Activated naive CD4-positive, alpha-beta T cell treated with anti-CD3 and anti-CD28 coated beads, Interleukin-2, amount 50 U/mL, for 72 hours (primary cell): ENCODE measurements around the gene C19orf73. TPM values are rescaled to one million over a fixed set of nuclear protein-coding genes. Genes with fewer than 3 reads are reported as not detected.

Experiments
- ATAC-seq, 2 donors: fragments of 150-1000 bp; cut with Tn5 transposase; 2 replicates each; pipeline ENCODE4 v1.10.0; 2021; ENCODE audit warnings: mild to moderate bottlenecking in 2 of 2, moderate library complexity in 2 of 2
- DNase-seq, 2 donors: peaks; one replicate each; pipeline ENCODE4 v3.0.0; 2021 to 2022; ENCODE audit warnings: low spot score in 2 of 2
- H3K27ac Mint-ChIP-seq, 2 donors: one replicate each; pipeline ENCODE4 v1.8.0; 2022; ENCODE audit warnings: mild to moderate bottlenecking in 2 of 2, mixed read lengths in 2 of 2
- H3K36me3 Mint-ChIP-seq, 2 donors: one replicate each; pipeline ENCODE4 v1.8.0; 2022; ENCODE audit warnings: mixed read lengths in 2 of 2
- H3K9me3 Mint-ChIP-seq, 2 donors: one replicate each; pipeline ENCODE4 v1.8.0; 2022; ENCODE audit warnings: mixed read lengths in 2 of 2
- total RNA-seq, 2 donors: library from RNA; stranded (reverse); gene quantifications; one replicate each; pipeline ENCODE4 v1.2.3, GENCODE V29; 2022

Gene C19orf73
- total RNA-seq, 2 donors from 2014 or later, result 1.1 TPM

DNA sequence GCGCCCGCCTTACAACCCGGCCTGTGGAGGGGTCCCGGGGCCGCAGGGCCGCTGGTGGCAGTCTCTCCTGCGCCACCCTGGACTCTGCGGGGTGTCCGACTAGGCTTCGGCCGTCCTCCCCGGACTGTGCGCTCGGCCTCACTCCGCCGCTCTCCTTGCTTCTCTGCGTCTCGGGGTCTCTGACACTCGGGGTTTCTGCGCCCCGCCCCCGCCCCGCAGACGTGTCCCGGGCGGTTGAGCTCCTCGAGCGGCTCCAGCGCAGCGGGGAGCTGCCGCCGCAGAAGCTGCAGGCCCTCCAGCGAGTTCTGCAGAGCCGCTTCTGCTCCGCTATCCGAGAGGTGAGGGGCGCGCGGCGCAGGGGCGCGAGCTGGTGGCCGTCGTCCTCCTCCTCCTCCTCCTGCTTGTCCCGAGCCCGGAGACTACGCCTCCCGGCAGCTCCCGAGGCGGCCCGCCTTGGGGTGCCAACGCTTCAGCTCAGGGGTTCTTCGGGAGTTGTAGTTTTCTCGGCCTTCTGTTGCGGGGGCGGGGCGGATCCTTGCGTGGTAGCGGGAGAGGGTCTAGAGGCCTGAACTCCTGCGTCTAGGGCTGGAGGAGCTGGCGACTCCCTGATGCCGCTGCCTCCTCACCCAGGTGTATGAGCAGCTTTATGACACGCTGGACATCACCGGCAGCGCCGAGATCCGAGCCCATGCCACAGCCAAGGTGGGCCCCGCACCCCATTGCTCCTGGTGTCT, 4.1 kb downstream of the C19orf73 start:
- DNase-seq (peak in 1 of 2 donors; percentile 61), ATAC-seq (peak in 1 of 2 donors; percentile 2)
- no peaks in the 10 kb centered on the region for H3K9me3 Mint-ChIP-seq
- H3K36me3 Mint-ChIP-seq, result no peaks in the 10 kb centered on the region
- no peak overlapping the region for H3K27ac Mint-ChIP-seq

DNA sequence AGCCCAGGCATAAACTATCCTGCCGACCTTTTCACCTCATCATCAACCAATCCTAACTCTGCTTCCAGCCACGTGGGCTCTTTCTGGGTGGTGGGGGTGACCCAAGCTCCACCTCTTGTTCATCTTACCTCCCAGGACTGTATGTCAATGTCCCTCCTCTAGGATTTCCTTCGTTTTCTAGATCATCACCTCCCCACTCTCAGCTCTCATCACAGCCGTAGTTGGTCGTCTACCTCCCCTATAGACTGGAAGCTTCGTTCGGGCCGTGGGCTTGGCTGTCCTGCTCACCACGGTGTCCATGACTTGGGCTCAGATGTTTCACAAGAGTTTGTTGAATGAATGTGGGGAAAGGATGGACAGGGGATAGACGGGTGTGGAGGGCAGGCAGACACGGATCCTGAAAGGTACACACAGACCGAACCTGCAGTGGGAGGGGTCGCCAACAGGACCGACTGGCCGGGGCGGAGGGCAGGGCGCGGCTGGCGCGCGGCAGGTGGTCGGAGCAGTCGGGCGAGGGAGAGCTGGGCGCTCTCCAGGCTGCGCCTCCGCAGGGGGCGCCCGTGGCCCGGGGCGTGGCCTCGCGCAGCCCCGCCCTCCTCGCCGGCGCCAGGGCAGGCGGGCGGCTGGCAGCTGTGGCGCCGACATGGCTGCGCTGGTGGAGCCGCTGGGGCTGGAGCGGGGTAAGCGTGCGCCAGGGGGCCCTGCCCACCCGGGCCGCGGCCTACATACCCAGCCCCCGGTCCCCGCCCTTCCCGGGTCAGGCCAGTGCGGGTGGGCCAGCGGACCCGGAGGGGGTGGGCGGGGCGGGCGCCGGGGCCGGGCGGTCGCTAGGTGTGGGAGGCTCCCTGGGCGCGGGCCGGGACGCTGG, 4.9 kb downstream of the C19orf73 start, which contains the start of gene LIN7B:
Gene LIN7B (plus strand): TSS at position 609 of the 868 bp plus-strand sequence. CDS start 35 bp downstream, at position 644.
- H3K36me3 Mint-ChIP-seq, result peaks cover 0 to 3% of the 10 kb centered on the region in 2 donors
- ATAC-seq, result peak; percentile 72 to 76
- DNase-seq, result peak; percentile 86 to 88
- H3K27ac Mint-ChIP-seq, result peak within 1 kb of the TSS in 1 of 2 donors; percentile 25
- H3K9me3 Mint-ChIP-seq, result no peaks in the 10 kb centered on the region

DNA sequence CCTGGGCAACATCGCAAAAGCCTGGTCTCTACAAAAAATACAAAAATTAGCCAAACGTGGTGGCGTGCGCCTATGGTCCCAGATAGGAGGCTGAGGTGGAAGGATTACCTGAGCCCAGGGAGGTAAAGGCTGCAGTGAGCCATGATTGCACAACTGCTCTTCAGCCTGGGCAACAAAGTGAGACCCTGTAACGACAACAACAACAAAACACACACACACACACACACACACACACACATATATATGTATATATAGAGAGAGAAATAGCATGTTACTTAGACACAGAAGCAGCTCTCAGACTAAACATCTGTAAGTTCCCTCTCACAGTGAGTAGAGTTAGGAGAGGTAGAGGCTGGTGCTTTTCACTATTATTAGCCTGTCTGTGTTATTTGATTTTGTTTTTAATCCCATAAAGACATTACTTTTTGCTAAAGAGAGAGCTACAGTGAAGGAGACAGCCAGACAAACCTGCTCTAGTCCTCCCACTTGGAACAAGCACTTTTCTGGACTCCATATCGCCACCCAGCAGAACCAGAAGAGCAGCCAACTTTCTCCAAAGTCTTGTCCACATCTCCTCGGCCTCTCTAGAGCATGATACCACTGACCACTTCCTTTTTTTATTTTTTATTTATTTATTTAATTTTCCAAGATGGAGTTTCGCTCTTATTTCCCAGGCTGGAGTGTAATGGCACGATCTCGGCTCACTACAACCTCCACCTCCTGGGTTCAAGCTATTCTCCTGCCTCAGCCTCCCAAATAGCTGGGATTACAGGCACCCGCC, 7.5 kb downstream of the C19orf73 start:
- no peak for ATAC-seq
- no peak overlapping the region for H3K27ac Mint-ChIP-seq
- H3K36me3 Mint-ChIP-seq, result peaks cover 10 to 22% of the 10 kb centered on the region in 2 donors
- no peak for DNase-seq
- H3K9me3 Mint-ChIP-seq, result no peaks in the 10 kb centered on the region

DNA sequence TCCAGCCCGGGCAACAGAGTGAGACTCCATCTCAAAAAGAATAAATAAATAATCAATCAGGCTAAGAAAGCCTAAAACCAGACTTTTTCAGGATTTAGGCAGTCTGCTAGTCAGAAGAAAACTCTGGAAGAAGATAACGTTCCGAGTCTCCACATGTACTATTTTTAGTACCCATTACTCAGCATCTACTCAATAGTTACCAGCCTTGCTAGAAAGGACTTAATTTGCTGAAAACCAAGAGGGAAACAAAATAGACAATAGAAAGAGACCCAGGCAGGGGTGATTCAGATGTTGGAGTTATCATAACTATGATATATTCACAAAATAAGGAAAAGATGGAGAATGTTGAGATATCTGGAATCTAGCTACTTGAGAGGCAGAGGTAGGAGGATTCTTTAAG, 8.4 kb downstream of the C19orf73 start:
- ATAC-seq (no peak), DNase-seq (no peak)
- H3K36me3 Mint-ChIP-seq, result peaks cover 10 to 22% of the 10 kb centered on the region in 2 donors
- H3K27ac Mint-ChIP-seq, result no peak overlapping the region
- H3K9me3 Mint-ChIP-seq, result no peaks in the 10 kb centered on the region

DNA sequence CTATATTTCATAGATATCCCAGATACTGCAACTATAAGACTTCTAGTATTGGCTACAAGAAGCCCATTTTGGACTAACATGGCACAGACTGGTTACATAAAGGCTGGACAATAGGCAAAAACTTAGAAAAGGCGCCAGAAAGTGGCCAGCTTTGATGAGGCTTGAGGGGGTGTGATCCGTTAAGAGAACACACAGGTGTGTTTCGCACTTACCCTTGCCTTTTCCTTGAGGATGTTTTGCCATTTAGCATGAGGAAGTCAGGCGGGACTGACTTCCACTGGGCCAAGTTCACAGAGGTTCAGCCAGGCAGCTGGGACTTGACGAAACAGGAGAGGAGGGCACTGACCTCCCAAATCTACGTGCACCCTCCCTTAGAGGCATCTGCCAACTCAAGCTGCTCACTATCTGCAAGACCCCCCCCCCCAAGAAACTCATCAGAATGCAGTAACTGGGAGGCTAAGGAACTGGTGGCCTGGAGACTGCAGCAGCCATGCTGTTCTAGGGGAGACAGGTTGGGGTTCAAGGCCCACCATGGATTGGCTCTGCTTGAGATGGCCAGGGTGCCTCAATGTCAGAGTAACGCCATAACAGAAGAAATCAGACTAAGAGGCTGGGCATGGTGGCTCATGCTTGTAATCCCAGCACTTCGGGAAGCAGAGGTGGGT, 9.2 kb downstream of the C19orf73 start:
- Mint-ChIP-seq H3K9me3 (no peaks in the 10 kb centered on the region), H3K27ac (no peak overlapping the region), H3K36me3 (peaks cover 10 to 22% of the 10 kb centered on the region in 2 donors)
- no peak for DNase-seq
- ATAC-seq, result no peak

DNA sequence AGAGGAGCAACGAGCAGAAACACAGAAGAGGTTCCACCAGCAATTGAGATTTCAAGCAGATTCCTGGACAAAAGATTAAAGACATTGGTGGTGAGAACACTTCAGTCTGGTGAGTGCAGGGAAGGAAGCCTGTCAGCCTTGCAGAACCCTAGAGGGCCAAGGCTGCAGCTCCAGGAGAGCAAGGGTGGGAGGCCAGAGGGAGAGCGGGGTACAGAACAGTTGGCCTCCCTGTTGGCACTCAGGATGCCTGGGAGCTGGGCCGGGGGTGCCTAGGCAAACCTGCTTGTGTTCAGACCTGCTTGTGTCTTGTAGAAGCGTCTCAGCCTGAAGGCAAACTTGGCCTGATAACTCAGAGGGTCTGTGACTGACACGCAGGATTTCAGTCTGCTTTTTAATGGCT, 9.9 kb downstream of the C19orf73 start:
- Mint-ChIP-seq H3K36me3 (peaks cover 10 to 22% of the 10 kb centered on the region in 2 donors), H3K9me3 (no peaks in the 10 kb centered on the region), H3K27ac (peak overlapping the region in 1 of 2 donors; percentile 1)
- DNase-seq (no peak), ATAC-seq (no peak)

DNA sequence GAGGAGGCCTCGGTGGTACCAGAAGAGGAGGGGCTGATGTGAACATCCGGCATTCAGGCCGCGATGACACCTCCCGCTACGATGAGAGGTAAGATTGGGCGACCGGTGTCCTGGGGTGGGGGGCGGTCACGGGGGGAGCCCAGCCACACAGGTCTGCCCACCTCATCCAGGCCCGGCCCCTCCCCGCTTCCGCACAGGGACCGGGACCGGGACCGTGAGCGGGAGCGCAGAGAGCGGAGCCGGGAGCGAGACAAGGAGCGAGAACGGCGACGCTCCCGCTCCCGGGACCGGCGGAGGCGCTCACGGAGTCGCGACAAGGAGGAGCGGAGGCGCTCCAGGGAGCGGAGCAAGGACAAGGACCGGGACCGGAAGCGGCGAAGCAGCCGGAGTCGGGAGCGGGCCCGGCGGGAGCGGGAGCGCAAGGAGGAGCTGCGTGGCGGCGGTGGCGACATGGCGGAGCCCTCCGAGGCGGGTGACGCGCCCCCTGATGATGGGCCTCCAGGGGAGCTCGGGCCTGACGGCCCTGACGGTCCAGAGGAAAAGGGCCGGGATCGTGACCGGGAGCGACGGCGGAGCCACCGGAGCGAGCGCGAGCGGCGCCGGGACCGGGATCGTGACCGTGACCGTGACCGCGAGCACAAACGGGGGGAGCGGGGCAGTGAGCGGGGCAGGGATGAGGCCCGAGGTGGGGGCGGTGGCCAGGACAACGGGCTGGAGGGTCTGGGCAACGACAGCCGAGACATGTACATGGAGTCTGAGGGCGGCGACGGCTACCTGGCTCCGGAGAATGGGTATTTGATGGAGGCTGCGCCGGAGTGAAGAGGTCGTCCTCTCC, 11.1 kb downstream of the C19orf73 start:
- no peak for DNase-seq

DNA sequence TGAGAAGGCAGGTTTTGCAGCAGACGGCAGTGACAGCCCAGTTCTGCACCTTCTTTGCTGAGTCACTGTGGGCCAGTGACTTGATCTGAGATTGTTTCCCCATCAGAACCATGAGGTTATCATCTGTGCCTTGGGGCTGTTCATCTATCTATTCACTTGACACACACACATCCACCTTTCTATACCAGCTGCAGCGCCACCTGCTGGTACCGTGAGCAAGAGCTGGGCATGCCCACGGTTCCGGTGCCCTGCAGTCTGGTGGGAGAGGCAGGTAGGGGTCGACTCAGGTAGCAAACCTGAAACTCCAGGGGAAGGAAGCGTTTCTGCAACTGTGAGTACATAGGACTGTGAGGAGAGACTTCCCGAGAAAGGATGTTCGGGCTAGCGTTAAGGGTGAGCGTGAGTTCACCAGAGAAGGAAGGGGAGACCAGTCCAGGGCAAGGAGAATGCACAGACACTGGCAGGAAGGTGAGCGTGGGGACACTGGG, 12.3 kb downstream of the C19orf73 start:
- Mint-ChIP-seq H3K9me3 (no peaks in the 10 kb centered on the region), H3K36me3 (peaks cover 10 to 22% of the 10 kb centered on the region in 2 donors), H3K27ac (peak overlapping the region; percentile 33 to 78)
- ATAC-seq (peak; percentile 66), DNase-seq (peak in 1 of 2 donors; percentile 70)

More for the DNA sequence above, 11.1 kb downstream of the C19orf73 start:
- Mint-ChIP-seq H3K27ac (no peak overlapping the region), H3K9me3 (no peaks in the 10 kb centered on the region), H3K36me3 (peaks cover 10 to 22% of the 10 kb centered on the region in 2 donors)
- ATAC-seq, result no peak

DNA sequence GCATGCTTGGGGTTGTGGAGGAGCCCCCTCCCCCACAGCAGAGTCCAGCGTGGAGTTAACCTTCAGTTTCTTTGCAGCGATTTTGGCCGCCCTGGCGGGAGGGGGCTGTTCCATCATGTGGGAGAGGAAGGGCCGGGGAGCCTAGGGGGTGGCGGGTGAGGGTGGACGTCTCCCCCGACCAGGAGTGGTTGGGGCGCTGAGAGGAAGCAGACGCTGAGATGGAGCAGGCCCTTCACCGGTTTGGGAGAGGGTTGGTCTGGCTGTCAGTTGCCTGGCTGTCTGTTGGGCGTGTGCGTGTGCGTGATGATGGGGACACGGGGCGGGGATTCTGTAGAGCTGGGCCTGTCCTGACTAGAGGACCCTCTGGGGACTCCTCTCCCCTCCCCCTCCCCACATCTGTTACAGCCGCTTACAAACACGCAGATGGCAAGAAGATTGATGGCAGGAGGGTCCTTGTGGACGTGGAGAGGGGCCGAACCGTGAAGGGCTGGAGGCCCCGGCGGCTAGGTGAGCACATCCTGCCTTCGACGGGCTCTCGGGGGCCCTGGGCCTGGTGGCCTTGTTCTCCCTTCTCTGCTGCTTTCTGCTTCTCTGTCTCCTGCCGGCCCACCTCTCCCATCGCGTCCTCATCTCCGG, 14.6 kb downstream of the C19orf73 start:
- Mint-ChIP-seq H3K27ac (peak overlapping the region in 1 of 2 donors; percentile 94), H3K36me3 (peaks cover 16 to 35% of the 10 kb centered on the region in 2 donors), H3K9me3 (no peaks in the 10 kb centered on the region)
- no peak for DNase-seq
- no peak for ATAC-seq

DNA sequence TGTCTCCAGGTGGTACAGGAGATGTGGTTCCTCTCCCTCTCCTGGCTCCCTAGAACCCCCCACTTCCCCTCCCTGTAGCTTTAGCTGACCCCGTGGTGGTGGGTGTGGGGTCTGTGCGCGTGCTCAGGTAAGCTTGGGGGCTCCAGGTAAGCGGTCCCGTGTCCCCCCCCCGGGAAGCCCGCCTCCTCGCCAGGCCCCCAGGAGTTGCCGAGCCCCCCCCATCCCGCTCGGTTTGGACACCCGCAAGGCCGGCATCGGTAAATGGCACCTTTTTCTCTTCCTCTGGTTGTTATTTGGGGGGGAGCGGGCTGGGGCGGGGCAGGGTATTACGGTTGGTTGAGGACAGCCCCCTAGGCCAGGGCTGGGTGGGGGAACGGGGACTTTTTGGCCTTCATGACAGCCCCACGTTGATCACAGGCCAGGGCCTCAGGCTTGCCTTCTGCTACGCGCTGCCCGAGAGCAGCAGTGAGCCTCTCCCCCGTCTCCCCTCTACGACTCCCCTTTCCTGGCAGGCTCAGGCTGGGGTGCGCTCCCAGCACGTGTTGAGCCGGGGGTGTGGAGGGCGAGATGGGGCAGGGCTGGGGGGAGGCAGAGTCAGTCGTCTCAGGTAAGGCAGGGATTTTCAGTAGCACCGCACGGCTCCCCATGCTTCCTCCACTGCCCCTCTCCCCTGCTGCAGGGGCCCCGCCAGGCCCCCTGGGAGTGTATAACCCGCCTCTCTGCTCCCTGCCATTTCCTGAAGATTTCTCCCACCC, 15.4 kb downstream of the C19orf73 start:
- peaks cover 16 to 34% of the 10 kb centered on the region in 2 donors for H3K36me3 Mint-ChIP-seq
- DNase-seq (no peak), ATAC-seq (no peak)
- H3K27ac Mint-ChIP-seq, result no peak overlapping the region
- no peaks in the 10 kb centered on the region for H3K9me3 Mint-ChIP-seq

DNA sequence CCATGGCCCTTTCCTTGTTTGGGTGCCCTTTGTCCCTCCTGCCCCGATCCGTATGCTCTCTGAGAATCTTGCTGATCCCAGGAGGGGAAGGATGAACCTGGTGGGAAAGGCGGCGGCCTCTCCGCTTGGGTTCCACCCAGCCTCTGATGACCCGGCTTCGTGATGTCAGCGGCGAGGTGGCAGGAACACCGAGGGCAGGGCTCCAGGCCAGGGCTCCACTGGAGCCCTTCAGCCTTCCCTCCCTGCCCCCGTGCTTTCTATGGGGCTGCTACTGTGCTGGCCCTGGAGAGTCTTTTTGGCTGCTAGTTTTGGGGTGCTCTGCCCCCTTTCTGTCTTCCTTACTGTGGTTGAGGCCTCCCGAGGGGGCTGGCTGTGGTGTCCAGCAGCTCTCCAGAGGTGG, 16.6 kb downstream of the C19orf73 start:
- Mint-ChIP-seq H3K36me3 (peaks cover 15 to 31% of the 10 kb centered on the region in 2 donors), H3K27ac (peak overlapping the region in 1 of 2 donors; percentile 55), H3K9me3 (no peaks in the 10 kb centered on the region)
- no peak for ATAC-seq
- no peak for DNase-seq

DNA sequence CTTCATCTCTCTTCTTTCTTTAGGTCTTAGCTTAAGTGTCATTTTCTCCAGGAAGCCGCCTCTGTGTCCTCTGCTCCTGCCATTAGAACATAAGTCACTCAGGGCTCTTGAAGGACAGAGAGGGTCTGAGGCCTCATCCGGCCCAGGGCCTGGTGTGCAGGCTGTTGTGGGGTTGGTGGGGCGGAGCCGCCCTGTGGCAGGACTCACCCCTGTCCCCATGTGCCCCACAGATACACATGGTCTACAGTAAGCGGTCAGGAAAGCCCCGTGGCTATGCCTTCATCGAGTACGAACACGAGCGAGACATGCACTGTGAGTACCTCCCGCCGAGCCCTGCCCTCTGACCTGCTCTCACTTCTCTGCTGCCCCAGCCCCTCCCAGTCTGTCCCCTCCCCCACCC, 17.8 kb downstream of the C19orf73 start:
- no peak for DNase-seq
- ATAC-seq, result no peak
- peak overlapping the region; percentile 35 to 84 for H3K27ac Mint-ChIP-seq
- H3K36me3 Mint-ChIP-seq, result peaks cover 6 to 22% of the 10 kb centered on the region in 2 donors
- no peaks in the 10 kb centered on the region for H3K9me3 Mint-ChIP-seq

DNA sequence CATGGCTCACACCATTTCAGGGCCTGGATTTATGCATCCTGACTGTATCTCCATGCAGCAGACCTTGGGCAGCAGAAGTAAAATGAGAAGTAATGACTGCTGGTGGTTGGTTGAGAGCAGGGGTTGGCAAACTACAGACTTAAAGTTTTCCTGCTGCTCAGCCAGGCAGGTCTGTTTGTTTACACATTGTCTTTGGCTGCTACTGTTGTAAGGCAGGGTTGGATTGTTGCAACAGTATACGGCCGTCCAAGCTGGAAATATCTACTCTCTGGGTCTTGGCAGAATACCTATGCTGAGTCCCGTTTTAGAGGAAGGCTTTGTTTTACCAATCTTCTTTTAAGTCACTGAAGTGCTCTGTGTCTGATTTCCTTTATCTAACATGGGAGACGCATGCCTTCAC, 20.1 kb downstream of the C19orf73 start:
- H3K27ac Mint-ChIP-seq, result peak overlapping the region in 1 of 2 donors; percentile 29
- DNase-seq (no peak), ATAC-seq (no peak)
- peaks cover 6 to 22% of the 10 kb centered on the region in 2 donors for H3K36me3 Mint-ChIP-seq
- no peaks in the 10 kb centered on the region for H3K9me3 Mint-ChIP-seq
